ENCODE measurements around the gene HLF.

The HLF gene

DNA sequence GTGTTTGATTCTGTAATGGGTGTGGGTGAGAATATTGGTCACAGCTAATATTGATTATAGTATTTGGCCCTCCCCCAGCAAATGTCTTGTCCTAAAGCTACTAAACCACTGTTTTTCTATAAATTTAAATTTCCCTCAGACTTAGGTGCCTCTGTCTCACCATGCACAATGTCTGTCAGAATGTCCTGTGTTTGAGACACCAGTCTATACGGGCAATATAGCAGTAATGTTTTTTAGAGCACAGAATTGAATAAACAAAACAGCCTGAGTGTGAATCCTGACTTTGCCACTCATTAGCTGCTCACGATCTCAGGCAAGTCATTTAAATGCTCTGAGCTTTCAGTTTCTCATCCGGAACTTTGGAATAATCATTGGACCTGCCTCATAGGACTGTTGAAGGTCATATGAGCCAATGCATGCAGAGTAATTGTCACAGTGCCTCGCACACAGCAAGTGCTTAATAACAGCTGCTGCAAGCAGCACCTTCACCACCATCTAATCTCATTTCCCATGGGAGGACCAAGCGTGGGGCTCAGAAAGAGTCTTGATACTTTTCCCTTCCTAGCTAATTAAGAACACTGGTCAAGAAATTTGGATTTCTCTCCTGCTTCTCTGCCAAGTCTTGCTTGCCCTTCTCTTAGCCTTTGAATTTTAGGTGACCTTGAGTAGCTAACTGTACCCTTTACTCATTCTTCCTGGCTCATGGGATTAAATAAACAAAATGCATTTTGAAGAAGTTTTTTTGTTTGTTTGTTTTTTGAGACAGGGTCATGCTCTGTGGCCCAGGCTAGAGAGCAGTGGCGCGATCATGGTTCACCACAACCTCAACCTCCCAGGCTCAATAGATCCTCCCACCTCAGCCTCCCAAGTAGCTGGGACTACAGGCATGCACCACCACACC is 9.8 kb downstream of the HLF start:
- DNase-seq (ENCODE audit: low read depth in 2 of 2), result no peak

DNA sequence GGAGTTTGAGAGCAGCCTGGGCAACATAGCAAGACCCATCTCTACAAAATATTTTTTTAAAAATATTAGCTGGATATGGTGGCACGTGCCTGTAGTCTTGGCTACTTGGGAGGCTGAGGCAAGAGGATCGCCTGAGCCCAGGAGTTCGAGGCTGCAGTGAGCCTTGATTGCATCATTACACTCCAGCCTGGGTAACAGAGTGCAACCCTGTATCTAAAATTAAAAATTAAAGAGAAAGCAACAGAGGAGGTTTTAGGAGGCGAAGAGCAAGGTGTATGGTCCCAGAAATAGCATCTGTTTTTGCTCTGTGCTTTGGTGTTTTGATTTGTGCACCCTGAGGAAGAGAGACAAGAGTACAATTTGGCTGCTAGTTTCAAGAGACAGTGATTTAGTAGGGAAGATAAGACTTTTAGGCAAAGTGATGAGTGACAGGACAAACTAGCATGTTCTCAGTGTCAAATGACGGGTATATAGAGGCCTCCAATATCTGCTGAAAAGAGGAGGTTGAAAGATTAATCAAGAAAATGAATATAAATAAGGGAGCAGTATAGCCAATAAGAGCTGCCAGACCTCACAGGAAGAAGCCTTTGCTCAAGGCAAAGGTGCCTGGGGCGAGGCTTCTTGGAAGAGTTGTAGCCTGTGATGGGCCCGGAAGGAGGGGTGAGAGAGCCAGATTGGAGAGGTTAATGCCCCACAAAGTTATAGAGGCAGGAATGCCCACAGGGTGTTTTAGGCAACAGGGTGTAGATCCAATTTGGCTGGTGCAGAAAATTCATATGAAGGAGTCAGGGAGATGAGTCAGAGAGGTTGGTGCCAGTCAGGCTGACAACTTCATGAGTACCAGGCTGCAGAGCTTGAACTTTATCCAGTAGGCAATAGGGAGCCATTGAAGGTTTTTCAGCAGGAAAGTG is 11.4 kb downstream of the HLF start:
- DNase-seq (ENCODE audit: low read depth in 2 of 2), result no peak

DNA sequence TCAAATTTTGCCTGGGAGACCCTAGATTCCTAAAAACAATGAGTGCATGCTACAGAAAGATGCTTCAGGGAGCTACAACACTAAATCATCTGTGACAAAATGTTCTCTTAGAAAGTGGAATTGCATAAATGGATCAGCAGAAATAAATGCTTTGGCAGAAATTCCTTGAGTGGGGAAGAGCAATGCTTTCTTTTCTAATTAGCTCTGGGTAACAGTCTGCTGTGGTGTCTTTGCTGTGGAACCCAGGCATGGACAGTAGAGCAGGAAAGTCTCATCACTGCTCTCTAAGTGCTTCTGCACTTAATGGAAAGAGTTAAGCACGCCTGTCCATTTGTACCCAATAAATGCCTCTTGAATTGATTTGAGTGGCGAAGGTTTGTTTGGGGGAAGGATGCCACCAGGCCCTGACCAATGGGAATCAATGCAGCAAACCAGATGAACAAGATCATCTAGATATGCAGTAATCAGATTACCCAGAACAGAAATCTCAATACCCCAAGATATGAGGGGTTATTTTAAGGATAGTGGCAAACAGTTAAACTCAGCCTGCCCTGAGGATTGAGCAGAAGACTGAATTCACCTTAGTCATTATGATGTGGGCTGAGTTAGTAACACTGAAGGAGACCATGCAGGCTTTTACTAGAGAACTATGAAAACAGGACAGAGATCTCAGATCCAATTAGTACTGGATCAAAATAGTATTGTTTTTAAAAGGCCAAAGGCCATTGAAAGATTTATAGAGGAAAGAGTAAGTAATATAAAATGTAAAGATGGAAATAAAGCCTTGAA is 13.6 kb downstream of the HLF start:
- no peak for DNase-seq (ENCODE audit: low read depth in 2 of 2)

DNA sequence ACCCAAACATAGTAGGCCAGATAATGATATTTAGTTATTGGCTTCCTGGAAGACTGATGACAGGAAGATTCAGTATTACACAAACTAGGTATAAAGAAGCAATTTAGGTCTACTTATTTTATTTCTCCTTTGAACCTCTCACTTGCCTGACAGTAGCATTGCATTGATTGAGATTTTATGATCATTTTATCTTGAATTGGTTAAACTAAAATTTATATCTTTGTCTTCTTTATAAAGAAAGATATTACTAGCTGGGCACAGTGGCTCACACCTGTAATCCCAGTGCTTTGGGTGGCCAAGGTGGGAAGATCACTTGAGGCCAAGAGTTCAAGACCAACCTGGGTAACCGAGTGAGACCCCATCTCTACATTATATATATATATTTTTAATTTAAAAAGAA is 14.4 kb downstream of the HLF start:
- DNase-seq (ENCODE audit: low read depth in 2 of 2), result no peak

DNA sequence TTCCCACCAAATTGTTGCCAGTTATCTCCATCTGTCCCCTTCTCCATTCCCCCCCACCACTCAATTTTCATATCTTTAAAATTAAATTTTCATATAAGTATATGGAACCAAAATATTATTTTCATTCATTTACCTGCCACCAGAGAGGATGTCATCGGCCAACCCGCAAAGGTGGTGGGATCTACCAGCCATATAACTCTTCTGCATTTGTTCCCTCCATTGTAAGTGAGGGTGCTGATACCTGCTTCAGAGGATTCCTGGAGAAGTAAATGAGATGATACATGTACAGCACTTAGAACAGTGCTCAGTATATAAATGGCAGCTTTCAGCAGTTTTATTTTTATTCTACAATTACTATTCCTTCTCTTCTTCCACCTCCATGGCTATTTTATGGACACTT is 15.0 kb downstream of the HLF start:
- DNase-seq (ENCODE audit: low read depth in 2 of 2), result no peak

DNA sequence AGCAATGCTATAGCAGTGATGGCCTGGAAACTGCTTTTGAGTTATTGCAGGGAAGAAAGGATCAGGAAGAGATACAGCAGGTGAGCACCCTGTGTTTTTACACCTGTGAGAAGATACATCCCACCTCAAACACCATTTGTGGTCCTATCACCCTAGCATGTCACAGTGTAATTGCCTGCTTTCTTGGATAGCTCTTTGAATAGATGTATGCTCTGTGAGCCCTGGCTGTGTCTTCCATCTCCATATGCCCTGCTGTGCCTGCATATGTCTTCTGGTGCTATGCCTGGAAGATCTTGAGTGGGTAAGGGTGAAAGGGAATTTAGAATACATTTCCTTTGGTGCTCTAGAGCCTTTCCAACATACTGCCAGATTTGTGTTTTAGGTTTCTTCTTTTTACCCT is 15.5 kb downstream of the HLF start:
- no peak for DNase-seq (ENCODE audit: low read depth in 2 of 2)

DNA sequence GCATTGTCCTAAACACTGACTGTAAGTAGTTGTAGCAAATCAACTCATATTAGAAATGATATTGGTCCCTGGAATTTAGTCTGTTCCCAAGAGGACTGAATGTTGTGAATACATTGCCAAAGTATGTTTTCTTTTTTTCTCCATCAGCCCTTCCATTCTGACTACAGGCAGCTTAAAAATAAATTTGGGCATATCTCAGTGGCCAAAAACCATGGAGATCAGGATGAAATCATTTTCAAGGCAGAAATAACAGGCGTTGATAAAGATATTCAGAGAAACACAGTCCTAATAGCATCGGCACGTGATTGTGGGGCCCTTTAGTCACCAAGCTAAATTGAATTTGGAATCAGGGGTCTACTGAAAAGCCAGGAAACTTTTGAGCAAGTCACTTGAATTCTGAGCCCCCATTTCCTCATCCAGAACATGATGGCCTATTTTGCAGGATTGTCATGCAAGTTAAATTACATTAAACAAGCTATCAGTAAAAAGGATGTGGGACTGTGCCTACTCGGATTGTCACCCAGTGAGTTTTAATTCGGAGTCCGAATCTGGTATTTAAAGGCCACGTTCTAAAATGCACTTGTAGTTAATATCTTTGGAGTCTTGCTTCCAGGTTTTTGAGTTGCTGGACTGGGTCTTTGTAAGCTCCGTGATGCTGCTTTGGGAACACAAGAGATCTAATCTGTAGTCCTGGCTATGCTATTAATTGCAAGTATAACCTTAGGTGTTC is 17.1 kb downstream of the HLF start:
- DNase-seq (ENCODE audit: low read depth in 2 of 2), result no peak

DNA sequence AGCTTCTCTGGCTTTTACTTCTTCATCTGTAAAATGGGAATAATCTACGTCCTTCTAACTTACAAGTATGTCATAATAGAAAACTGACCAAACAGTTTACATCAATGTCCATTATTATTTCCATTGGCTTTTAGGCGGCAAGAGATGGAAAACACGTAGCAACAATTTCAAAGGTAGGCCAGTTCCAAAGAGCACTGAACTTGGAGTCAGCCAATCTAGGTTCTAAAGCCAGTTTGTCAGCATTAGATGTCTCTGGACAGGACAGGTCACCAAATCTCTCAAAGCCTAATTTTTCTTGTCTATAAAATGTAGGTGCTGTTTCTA is 17.6 kb downstream of the HLF start:
- no peak for DNase-seq (ENCODE audit: low read depth in 2 of 2)

DNA sequence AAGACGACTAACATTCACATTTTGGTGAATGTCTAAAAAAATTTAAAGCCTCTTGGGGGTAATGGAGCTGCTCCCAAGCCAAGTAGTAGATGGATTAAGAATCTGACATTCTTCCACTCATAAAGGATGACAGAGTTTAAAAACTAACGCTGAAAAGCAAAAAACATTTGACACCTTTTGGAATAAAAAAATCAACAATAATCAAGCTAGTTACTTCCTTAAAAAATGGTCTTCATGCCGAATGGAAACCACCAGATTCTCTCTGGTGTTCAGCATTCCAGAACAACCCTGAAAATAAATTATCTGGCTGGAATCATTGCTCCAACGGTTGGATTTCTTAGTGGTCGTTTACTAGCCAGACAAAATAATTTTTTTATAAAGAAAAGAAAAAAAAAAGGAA is 18.0 kb downstream of the HLF start:
- no peak for DNase-seq (ENCODE audit: low read depth in 2 of 2)

DNA sequence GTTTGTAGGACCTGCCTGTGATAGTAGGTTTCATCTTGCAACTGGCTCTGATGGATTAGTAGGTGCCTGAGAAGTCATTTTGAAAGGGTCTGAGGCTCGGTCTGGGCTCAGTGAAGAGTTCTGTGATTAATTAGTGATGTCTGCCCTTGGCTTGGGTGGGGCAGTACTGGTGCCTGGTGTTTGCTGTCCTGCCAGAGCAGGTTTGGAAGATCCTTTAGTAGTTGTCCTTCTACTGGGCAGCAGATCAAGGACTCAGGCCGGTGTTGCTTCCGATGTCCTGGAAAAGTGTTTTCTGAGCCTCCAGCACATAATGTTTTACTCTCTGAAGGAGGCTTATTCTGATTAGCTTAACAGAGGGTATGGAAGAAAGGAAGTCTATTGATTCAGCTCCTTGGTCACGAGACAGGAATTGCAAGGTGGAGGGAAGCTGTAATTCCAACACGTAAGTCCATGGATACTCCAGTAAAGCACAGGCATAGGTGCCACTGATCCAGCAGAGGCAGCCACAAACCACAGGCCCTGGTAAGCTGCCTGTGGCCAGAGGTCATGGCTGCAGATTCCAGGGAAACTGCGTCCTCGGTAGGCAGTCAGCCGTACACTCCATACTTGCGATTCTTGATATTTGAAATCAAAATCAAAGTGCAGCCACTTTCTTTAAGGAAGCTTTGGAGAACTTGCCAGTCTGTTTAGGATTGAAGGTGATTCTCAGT is 18.7 kb downstream of the HLF start:
- no peak for DNase-seq (ENCODE audit: low read depth in 2 of 2)

DNA sequence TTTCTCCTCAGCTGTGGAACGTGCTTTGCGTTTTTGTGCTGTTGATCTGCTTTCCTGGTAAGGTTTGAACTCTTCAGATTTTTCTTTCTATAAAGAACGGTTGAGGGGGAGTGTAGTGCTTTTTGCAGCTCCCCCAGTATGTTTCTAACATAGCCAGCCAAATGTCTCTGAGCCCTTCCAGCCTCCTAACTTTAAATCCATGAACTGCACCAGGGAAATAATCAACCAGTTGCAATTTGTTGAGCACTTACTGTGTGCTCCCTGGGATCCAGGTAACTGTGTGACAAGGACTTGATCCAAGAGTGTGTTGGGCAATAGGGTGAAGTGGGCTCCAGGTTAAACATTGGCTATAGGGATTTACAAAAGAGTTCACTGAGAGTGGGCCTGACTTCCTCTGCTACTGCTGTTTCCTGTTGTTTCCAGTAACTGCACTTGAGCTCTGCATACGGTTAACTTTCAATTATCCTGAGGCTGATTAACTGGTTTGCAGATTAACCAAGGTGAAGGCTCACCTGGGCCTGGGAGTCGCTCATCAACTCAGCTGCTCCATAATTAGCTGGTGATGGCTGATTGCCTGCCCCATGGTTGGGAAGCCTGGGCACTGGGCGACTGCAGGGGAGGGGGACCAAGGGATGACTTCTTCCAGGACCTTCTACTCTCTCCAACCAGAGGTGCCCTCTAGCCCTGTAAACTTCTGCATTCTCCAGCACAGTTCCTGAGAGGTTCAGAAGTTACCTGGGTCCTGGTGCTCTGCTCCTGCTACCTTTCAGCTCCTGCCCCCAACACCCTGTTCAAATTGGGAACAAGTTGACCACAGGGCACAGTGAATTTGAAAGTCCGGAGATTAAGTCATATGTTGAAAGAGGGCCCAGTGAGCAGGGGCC is 19.5 kb downstream of the HLF start:
- no peak for DNase-seq (ENCODE audit: low read depth in 2 of 2)

DNA sequence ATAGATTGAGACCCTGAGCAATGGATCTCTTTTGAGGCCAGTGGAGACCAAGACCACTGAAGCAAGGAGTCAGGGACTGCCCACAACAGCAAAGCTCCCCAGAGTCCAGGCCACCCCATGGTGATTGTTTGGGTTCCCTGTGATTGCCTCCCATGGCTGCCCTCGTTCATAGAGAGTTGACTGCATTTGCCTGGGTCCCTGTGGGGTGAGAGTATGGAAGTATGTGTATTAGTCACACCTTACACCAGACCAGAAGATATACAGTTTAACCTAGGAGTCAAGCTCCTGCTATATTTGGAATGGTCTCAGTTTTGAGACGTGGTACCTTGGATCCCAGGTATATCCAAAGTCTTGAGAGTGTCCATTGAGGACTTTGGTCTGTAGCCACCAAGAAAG is 20.2 kb downstream of the HLF start:
- no peak for DNase-seq (ENCODE audit: low read depth in 2 of 2)

DNA sequence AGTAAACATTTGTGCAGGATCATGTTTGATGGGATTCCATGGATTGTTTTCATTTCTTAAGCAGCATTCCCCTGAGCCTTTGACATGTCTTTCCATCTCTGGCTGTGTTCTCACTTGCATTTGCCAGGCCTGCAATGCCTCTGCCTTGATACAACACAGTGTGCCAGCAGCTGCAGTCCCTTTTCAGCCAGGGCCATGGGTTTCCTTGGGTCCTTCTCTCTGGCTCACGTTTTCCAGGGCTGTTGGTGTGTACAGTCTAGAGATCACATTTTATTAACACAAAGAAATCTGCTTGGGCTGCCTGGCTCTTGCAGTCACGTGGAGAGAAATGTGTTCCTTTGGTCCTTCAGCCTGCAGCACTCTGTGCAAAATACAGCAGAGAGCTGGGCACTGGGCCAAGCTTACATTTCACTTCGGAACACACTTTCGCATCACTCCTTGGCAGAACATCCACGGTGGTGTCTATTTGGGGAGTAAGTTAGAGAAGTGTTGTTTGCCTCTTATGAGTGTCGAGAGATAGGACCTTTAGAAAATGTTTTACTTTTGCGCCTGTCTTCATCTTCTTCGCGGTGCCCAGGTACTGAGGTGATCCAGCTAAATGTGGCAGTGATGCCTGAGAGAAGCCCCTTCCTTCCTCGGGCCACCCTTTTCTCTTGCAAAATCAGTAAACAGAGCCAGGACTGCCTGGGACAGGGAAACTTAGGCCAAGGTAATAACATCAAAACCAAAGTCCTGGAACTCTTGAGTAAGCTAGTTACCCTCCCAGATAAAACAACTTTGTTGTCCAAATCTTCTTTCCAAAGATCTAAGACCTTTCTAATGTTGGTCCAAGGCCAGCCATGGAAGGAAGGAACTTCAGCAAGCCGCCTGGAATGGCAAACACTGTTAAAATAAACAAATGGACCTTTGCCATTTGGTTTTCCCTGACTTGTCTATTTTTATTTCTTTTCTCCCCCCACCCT is 20.9 kb downstream of the HLF start:
- DNase-seq (ENCODE audit: low read depth in 2 of 2), result no peak

DNA sequence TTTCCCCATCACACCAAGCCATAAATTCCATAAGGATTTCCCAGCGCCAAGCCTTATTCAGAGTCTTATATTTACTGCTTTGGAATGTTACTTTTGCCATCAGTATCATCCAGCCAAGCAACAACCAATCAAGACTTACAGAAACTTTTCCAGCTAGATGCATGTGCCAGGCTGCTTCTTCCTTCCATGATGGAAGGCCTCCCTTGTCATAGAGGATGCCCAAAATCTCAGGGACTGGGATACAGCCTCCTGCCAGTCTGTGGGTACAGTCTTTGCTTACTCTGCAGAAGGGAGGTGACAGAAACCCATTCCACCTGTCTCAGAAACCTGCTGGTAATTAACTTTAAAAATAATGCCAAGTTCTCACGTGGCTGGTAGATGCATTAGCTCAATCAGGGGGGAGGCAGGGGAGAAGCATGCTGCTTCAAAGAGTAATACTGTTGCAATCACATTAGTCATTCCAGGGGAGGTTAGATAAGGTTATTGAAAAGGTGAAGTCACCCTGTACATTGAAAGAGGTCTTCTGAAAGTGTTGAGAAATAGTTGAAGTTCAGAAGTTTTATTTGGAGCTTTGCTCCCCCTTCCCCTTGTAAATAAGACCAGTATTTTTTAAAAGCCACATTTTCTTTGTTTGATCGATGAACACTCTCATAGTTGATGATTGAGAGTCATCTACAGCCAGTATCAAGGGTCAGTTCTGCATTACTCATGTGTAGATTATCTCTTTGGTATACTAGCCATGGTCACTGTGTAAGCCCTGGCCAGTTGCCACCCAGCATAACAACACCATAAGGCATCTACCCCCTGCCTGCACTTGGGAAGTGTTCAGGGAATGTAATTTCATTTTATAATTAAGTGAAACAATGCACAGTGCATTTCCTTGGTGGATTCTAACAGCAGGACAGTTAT is 22.2 kb downstream of the HLF start:
- DNase-seq (ENCODE audit: low read depth in 2 of 2), result no peak

DNA sequence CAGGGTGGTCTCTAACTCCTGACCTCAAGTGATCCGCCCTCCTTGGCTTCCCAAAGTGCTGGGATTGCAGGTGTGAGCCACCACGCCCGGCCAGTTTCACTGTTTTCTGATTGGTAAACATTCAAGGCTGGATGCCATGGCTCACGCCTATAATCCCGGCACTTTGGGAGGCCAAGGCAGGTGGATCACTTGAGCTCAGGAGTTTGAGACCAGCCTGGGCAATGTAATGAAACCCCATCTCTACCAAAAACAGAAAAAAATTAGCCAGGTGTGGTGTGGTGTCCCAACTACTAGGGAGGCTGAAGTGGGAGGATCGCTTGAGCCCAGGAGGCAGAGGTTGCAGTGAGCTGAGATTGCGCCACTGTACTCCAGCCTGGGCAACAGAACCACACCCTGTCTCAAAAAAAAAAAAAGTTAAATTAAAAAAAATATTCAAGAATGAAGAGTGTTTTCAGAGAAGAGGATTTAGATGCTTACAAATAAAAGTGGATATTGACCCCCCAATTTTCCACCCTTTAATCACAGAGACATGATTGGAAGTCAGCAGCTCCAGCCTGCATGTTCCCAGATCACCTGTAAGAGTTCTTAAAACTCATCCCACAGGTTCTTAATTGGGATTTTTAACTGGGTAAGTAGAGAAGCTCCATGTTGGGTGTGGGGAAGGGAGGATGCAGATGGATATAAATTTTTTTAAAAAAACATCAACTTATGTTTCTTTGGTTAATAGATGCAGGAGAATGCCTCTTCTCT is 23.8 kb downstream of the HLF start:
- no peak for DNase-seq (ENCODE audit: low read depth in 2 of 2)

DNA sequence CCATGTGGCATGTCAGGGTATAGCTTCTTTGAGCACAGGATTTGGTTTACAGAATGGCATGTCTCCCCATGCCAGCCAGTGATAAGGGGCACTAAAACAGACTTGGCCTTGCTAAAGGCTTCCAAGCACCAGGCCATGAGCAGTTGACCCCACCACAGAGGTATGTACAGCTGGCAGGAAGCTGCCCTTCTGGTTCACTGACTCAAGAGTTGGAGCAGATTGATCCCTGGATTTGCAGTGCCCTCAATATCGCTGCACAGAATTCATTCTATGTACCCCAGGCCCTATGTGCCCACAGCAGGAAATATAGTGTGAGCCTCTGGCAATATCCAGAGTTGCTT is 24.3 kb downstream of the HLF start:
- no peak for DNase-seq (ENCODE audit: low read depth in 2 of 2)

DNA sequence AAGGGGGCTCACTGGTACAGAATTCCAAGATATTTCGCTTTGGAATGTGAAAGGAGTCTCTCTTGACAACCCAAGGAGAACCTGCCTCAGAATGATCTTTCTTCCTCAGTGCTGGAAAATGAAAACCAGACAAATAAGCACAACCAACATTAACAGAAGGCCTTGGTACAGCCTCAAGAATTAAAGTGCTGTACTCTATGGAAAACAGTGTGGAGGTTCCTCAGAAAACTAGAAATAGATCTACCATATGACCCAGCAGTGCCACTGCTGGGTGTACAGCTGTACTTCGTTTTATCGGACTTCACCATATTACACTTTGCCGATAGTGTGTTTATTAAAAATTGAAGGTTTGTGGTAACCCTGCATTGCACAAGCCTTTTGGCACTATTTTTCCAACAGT is 25.2 kb downstream of the HLF start:
- DNase-seq (ENCODE audit: low read depth in 2 of 2), result no peak
